ENCODE measurements around the gene FAM83C. TPM values are rescaled to one million over a fixed set of nuclear protein-coding genes. Genes with fewer than 3 reads are reported as not detected.

Gene FAM83C
- total and polyA plus RNA-seq, 8 donors = 6.5 TPM; not detected in 7

DNA sequence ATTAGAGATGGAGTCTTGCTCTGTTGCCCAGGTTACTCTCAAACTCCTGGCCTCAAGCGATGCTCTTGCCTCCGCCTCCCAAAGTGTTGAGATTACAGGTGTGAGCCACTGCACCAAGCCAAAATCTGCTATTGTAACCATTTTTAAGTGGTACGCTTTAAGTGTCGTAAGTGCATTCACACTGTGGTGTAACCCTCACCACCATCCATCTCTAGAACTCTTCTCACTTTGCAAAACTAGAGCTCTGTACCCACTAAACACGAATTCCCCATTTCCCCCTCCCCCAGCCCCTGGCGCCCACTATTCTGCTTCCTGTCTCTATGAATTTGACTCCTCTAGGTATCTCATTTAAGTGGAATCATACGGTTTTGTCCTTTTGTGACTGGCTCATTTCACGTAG, 2.8 kb upstream of the FAM83C start:
- Histone ChIP-seq H3K27ac (no peak overlapping the region), H3K27me3 (peaks cover 0 to 47% (median 15%) of the 10 kb centered on the region in 3 donors), H3K9me3 (no peaks in the 10 kb centered on the region), H3K4me3 (no peak overlapping the region), H3K4me1 (no peaks in the 10 kb centered on the region), H3K36me3 (no peaks in the 10 kb centered on the region)
- intact Hi-C loops (cut with DNase I; ENCODE audit: low total_unique reads) = no loop called here
- TF ChIP-seq EP300 (IDR thresholded peaks at IDR 0.05) = no peak
- DNase-seq = no peak
- 71 to 85% (median 81%) methylated on average over 8 of the region's 8 CpGs for WGBS, 5 donors

DNA sequence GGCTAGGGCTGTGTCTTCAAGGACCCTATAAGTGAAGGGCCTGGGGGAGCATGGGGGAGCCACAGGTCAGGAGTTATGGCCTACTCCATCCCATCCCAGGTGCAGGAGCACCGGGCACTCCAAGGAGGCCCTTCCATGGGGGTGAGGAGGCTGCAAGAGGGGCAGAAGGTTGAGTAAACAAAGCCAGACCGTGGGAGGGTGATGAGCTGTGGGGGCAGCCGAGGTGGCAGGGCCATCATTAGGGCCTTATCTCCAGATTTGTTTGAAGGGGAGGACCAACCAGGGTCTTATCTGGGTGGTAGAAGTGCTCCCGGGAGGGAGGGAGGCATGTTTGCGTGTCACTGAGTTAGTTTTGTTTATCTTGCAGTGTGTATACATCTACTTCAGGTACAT, 2.1 kb upstream of the FAM83C start:
- Histone ChIP-seq H3K27ac (no peak overlapping the region), H3K4me1 (no peaks in the 10 kb centered on the region), H3K4me3 (no peak overlapping the region), H3K36me3 (no peaks in the 10 kb centered on the region), H3K27me3 (peaks cover 0 to 47% (median 15%) of the 10 kb centered on the region in 3 donors), H3K9me3 (no peaks in the 10 kb centered on the region)
- TF ChIP-seq, protein P1, sequence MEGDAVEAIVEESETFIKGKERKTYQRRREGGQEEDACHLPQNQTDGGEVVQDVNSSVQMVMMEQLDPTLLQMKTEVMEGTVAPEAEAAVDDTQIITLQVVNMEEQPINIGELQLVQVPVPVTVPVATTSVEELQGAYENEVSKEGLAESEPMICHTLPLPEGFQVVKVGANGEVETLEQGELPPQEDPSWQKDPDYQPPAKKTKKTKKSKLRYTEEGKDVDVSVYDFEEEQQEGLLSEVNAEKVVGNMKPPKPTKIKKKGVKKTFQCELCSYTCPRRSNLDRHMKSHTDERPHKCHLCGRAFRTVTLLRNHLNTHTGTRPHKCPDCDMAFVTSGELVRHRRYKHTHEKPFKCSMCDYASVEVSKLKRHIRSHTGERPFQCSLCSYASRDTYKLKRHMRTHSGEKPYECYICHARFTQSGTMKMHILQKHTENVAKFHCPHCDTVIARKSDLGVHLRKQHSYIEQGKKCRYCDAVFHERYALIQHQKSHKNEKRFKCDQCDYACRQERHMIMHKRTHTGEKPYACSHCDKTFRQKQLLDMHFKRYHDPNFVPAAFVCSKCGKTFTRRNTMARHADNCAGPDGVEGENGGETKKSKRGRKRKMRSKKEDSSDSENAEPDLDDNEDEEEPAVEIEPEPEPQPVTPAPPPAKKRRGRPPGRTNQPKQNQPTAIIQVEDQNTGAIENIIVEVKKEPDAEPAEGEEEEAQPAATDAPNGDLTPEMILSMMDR (IDR thresholded peaks at IDR 0.05) = no peak
- TF ChIP-seq POLR2AphosphoS5 (IDR thresholded peaks at IDR 0.05) = no peak
- WGBS, 5 donors = 21 to 39% (median 27%) methylated on average over 5 of the region's 5 CpGs
- intact Hi-C loops (cut with DNase I; ENCODE audit: low total_unique reads) = no loop called here
- no peak for DNase-seq

DNA sequence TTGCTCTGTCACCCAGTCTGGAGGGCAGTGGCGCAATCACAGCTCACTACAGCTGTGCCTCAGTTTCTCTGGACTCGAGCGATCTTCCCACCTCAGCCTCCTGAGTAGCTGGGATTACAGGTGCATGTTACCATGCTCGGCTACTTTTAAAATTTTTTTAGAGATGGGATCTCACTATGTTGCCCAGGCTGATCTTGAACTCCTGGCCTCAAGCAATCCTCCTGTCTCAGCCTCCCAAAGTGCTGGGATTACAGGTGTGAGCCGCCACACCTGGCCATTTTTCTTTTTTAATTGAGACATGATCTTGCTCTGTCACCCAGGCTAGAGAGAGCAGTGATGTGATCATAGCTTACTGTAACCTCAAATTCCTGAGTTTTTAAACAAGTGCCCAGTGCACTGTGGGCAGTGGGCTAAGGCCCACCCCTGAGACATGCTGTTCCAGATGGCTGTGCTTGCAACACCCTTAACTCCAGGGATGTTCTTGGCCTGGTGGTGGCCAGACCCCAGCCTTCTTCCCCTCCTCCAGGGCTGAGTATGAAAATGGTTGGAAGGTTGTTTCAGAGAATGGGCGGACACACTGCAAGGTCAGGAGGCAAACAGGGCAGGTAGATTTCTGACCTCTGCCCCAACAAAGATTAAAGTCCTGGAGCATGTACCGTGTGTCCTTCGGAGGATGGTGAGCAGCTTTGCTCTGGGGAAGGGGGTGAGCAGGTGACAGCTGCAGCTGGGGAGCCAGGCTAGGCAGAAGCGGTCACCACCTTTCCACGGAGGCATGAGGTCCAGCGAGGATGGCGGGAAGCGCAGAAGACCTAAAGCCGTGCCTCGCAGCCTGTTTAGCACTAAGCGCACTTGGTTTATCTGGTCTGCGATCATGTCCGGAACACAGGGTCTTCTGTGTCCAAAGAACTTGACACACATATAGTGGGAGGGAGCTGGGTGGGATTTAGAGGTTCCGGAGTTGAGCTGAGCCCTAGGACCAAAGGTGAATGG, 1.4 kb upstream of the FAM83C start:
- TF ChIP-seq EP300 (IDR thresholded peaks at IDR 0.05) (no peak), POLR2AphosphoS5 (IDR thresholded peaks at IDR 0.05) (no peak), POLR2A (IDR thresholded peaks at IDR 0.05) (no peak)
- TF ChIP-seq, protein P1 (IDR thresholded peaks at IDR 0.05) = no peak
- no peaks in the 10 kb centered on the region for H3K4me1 ChIP-seq
- no peaks in the 10 kb centered on the region for H3K36me3 ChIP-seq
- no peaks in the 10 kb centered on the region for H3K9me3 ChIP-seq
- 84 to 93% (median 87%) methylated on average over 18 to 19 of the region's 19 CpGs for WGBS, 5 donors
- DNase-seq = no peak
- H3K4me3 ChIP-seq = no peak overlapping the region
- no peak overlapping the region for H3K27ac ChIP-seq
- peaks cover 0 to 47% (median 15%) of the 10 kb centered on the region in 3 donors for H3K27me3 ChIP-seq
- intact Hi-C loops (cut with DNase I; ENCODE audit: low total_unique reads) = no loop called here

DNA sequence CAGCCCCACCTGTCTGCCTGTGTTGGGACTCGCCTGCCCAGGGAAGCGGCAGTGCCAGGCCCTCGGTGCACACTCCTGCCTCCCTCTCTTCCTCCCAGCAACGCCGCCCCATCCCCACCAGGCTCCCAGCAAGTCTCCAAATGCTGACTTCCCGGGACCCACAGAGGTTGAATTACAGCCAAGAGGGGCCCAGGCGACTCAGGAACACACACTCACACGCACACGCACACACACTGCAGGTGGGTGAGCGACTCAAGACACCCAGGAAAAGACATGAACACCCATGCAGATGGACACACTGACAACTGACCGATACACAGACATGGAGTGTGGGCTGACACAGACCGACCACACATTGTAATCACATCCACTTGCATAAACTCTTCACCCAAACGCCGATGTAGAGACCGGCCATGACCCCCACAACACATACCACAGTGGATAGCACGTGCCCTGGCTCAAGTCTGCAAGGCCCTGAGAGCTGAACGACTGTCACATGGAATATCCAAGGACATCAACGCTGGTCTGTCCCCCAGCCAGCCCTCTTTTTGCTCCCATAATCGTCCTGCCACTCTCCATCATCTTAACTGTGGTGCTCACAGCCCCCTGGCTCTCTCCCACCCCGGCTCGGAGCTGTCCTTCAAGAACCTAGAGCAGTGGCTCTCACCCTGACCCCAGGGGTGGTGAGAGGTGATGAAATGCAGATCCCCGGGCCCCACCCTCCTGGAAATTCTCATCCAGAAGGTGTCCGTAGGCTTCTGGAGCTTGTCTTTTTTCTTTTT, 470 bp upstream of the FAM83C start:
- no peaks in the 10 kb centered on the region for H3K9me3 ChIP-seq
- WGBS, 5 donors = 64 to 73% (median 68%) methylated on average over 19 to 23 of the region's 23 CpGs
- no peak for TF ChIP-seq EP300 (IDR thresholded peaks at IDR 0.05)
- TF ChIP-seq, protein P1 (IDR thresholded peaks at IDR 0.05) = no peak
- H3K27ac ChIP-seq = no peak overlapping the region
- H3K4me3 ChIP-seq = no peak overlapping the region
- intact Hi-C loops (cut with DNase I; ENCODE audit: low total_unique reads) = no loop called here
- H3K36me3 ChIP-seq = no peaks in the 10 kb centered on the region
- H3K27me3 ChIP-seq = peaks cover 0 to 47% (median 15%) of the 10 kb centered on the region in 3 donors
- H3K4me1 ChIP-seq = no peaks in the 10 kb centered on the region
- no peak for DNase-seq
